ENCODE results near the gene MED23.
"Not testable (repeated sequence)": the region's sequence is repeated elsewhere in the genome, so short reads cannot be mapped to it uniquely, and the experiment has no call there.

The MED23 gene

DNA sequence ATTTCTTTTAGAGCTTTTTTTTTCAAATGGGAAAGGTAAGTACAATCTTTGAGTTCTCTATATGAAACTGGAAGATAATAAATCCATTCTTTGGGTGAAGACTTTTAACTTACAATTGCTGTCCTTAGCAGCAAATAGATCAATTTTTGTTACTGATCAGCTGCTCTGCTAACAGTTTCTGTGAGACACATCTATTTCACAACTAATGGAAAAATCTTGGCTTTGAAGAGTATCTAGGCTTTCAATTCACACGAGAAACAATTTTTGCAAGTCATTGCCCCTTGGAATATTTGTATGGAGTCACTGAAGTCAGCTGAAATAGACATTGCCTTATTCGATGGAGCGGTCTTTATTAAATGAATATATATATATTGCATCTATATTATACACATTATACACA is 75.5 kb downstream of the MED23 start:
- TF ChIP-seq, protein P1, sequence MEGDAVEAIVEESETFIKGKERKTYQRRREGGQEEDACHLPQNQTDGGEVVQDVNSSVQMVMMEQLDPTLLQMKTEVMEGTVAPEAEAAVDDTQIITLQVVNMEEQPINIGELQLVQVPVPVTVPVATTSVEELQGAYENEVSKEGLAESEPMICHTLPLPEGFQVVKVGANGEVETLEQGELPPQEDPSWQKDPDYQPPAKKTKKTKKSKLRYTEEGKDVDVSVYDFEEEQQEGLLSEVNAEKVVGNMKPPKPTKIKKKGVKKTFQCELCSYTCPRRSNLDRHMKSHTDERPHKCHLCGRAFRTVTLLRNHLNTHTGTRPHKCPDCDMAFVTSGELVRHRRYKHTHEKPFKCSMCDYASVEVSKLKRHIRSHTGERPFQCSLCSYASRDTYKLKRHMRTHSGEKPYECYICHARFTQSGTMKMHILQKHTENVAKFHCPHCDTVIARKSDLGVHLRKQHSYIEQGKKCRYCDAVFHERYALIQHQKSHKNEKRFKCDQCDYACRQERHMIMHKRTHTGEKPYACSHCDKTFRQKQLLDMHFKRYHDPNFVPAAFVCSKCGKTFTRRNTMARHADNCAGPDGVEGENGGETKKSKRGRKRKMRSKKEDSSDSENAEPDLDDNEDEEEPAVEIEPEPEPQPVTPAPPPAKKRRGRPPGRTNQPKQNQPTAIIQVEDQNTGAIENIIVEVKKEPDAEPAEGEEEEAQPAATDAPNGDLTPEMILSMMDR (IDR thresholded peaks at IDR 0.05; ENCODE audit: control insufficient read depth, insufficient read depth, low read depth, low read length, missing control alignments) = no peak
- DNase-seq (ENCODE audit: low read depth) = no peak
- no peak overlapping the region for H3K4me3 ChIP-seq (ENCODE audit: control insufficient read depth, low read depth, low read length)

DNA sequence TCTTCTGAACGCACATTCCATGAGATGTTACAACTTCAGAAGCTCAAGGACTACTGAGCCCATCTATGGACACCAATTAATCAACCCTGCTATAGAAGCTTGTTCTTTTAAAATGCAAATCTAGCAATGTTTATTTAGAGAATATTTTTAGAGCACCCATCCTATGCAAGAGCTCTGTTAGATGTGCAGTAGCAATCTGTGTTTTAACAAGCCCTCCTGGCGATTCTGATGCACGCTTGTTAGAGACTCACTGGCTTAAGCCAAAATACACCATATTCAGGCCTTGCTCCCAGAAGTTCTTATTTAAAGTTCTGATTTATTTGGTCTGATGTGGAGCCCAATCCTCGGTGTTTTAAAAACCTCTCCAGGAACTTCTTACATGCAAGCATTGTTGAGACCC is 76.1 kb downstream of the MED23 start:
- no peak for DNase-seq (ENCODE audit: low read depth)
- TF ChIP-seq, protein P1 (IDR thresholded peaks at IDR 0.05; ENCODE audit: control insufficient read depth, insufficient read depth, low read depth, low read length, missing control alignments) = no peak
- no peak overlapping the region for H3K4me3 ChIP-seq (ENCODE audit: control insufficient read depth, low read depth, low read length)

DNA sequence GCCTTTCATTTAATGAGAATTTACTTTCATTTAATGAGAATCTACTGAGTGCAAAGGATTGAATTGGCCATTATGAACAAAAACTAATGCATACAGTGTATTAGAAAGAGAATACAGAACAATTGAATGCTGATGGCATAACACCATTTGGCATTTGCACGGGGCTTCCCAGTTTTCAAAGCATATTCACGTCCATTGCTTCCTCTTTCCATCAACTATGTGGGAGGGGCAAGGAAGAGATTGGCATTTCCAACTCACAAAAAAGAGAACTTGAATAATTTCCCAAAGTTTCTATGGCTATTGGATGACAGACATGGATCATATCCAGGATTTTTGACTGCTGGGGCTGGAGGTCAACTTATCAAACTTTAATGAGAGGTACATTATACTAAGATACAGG is 78.2 kb downstream of the MED23 start:
- no peak for DNase-seq (ENCODE audit: low read depth)
- no peak overlapping the region for H3K4me3 ChIP-seq (ENCODE audit: control insufficient read depth, low read depth, low read length)
- TF ChIP-seq, protein P1 (IDR thresholded peaks at IDR 0.05; ENCODE audit: control insufficient read depth, insufficient read depth, low read depth, low read length, missing control alignments) = no peak

DNA sequence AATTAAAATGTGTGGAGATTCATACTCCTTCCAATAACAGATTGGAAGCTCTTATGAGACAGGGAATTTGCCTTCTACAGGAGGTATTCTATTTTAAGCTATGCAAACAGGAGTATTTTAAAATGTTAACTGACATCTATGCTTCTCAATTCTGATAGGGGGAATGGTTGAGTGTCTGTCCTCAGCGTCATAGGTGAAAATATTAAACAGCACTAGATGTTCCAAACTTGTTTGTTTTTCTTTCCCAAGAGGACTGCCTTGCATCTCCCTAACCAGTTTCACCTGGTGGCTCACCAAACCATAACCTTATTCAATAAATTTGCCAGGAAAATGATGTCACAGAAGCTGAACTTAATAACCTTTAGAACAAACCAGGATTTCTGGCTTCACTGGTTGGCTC is 79.6 kb downstream of the MED23 start:
- TF ChIP-seq, protein P1 (IDR thresholded peaks at IDR 0.05; ENCODE audit: control insufficient read depth, insufficient read depth, low read depth, low read length, missing control alignments) = no peak
- DNase-seq (ENCODE audit: low read depth) = no peak
- H3K4me3 ChIP-seq (ENCODE audit: control insufficient read depth, low read depth, low read length) = no peak overlapping the region

DNA sequence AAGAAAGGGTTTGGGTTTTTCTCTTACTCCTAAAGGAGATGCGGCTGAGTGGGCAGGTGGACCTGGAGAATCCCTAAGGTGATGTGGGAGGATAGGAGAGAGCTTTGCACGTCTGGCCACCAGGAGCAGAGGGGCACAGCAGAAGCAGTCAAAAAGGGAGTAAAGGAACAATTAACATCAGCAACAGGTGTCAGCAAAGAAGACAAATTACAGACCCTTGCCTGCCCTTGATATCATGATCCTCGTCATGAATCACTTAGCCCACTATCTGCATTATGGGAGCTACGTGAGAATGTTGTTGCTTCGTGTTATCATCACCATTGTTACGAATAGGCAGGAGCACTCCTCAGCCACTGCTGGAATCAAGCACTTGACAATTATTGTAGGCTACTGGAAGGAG is 80.6 kb downstream of the MED23 start:
- no peak overlapping the region for H3K4me3 ChIP-seq (ENCODE audit: control insufficient read depth, low read depth, low read length)
- DNase-seq (ENCODE audit: low read depth) = no peak
- TF ChIP-seq, protein P1 (IDR thresholded peaks at IDR 0.05; ENCODE audit: control insufficient read depth, insufficient read depth, low read depth, low read length, missing control alignments) = no peak

DNA sequence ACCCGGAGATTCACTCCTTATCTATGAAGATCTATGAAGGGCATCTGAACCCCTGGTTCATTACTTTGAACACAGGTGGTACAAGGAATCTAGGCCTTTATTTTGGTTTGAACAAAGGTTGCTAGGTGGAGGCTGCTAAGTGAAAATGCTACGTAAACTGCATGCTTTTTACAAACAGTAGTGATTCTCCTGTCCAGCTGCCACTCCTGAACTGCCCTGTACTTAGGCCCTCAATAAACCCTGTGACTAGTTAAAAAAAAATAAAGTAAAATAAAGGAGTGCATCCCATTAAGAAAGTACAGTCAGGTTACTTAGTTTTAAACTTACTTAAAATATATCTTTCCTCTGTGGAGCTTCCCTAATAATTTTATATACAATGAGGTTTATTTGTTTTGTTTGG is 82.7 kb downstream of the MED23 start:
- TF ChIP-seq, protein P1 (IDR thresholded peaks at IDR 0.05; ENCODE audit: control insufficient read depth, insufficient read depth, low read depth, low read length, missing control alignments) = no peak
- no peak for DNase-seq (ENCODE audit: low read depth)
- no peak overlapping the region for H3K4me3 ChIP-seq (ENCODE audit: control insufficient read depth, low read depth, low read length)

DNA sequence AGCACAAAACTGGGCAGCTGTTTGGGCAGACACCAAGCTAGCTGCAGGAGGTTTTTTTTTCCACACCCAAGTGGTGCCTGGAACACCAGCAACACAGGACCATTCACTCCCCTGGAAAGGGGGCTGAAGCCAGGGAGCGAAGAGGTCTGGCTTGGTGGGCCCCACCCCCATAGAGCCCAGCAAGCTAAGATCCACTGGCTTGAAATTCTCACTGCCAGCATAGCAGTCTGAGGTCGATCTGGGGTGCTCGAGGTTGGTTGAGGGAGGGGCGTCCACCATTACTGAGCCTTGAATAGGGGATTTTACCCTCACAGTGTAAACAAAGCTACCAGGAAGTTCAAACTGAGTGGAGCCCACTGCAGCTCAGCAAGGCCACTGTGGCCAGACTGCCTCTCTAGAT is 89.4 kb downstream of the MED23 start:
- not testable (repeated sequence) for H3K4me3 ChIP-seq (ENCODE audit: control insufficient read depth, low read depth, low read length)

More for the DNA sequence above, 89.4 kb downstream of the MED23 start:
- DNase-seq (ENCODE audit: low read depth) = not testable (repeated sequence)
